ENCODE data around the gene C16orf95.
"Not testable (repeated sequence)": the region's sequence is repeated elsewhere in the genome, so short reads cannot be mapped to it uniquely, and the experiment has no call there.

Gene C16orf95

GRCh38 chr16:87286839-87287626, 30.2 kb downstream of the C16orf95 start:
- no peak for DNase-seq (ENCODE audit: low read depth)

GRCh38 chr16:87284183-87284582, 33.0 kb downstream of the C16orf95 start:
- DNase-seq (ENCODE audit: low read depth): no peak

DNA sequence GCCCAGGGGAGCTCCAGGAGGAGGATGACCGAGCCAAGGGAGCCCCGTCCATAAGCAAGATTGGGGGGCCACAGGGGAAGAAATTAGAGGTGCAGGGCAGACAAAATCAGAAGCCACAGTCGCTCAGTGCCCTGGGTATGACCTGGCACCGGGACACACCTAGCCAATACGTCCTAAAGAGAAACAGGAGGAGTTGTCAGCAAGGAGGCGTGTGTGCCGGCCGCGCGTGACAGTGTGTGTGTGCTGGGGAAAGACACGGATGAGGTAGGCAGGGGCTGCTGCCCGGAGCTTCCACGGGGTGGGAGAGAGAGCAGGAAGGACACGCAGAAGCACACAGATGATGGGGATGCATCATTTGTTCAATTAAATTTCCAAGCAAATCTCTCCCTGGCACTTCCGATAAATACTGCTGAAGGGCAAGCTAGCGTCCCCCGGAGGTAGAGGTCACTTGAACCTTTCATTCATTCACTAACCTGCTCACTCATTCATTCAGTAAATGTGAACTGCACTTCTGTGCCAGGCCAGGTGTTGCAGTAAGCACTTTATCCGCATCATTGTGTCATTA, 38.0 kb downstream of the C16orf95 start:
- DNase-seq (ENCODE audit: low read depth): no peak

DNA sequence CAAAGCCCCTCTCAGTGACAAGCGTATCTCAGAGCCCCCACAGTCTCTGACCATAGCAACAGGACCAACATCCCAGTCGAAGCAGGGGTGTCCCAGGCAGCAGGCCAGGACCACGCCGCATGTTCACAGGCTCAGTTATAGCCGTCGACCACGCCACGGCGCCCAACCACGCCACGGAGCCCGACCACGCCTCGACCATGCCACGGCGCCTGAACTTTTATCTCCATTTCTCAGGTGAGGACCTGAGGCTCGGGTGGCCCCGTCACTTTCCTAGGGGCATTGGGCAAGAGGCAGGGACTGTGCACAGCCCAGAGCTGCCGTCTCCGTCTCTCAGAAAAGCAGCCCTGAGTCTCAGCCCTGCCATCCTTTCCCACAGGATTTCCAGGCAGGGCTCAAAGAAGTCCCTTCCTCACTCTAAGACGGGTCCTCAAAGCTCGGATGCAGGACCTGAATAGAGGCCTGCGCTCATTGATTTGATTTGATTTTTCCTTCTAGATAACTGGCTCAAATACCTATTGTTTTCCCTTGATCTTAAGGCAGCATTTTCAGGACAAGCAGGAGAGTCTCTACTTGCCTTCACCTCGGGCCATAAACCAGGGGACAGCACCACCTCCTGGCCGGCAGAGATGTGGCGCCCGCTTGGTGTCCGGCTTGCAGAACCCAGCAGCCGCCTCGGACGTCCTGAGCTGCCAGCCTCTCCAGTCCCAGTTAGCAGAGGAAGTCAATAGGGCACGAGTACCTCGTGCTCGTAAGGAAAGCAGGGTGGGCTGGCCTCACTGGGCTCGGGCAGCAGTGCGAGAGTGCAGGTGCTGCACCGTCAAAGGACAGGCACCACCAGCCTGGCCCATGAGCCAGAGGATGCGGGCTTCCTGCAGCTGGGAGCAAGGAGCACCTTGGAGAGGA, 38.8 kb downstream of the C16orf95 start:
- DNase-seq (ENCODE audit: low read depth): peak; percentile 42

DNA sequence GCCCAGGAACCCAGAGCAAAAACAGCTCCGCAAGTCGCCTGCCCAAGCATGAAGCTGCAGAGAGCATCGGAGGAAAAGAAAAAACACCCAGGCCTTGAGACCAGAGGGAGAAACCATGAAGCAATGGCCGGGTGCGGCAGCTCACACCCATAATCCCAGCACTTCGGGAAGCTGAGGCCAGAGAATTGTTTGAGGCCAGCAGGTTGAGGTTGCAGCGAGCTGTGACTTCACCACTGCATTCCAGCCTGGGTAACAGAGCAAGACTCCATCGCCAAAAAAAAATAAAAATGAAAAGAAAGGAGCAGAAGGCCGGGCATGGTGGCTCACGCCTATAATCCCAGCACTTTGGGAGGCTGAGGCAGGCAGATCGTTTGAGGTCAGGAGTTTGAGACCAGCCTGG, 40.3 kb downstream of the C16orf95 start:
- no peak for DNase-seq (ENCODE audit: low read depth)

DNA sequence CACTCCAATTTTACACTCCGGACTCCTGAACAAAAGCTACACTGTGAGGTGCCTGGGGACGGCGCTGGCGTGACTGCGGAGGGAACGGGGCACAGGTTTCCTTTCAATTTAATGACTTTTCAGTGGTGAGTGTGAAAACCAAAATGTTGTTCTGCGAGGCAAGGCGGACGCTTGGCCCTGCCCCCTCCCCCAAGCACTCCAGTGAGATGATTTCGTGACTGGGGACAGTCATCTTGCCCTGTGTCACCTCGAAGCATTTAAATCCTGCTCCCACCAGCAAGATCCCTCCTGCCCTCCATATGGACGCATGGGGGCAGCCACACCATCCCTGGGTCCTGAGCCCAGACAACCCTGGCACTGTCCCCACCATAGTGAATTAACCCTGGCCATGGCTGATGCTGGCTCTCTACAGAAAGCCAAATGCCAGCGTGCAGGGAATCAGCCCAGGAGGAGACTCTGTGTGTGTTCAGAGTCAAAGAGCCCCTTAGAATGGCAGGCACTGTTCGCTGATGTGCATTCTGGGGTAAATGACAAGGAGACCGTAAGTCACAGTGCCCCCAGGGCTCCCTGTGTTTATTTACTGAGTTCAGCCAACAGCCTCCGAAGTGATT, 41.0 kb downstream of the C16orf95 start:
- no peak for DNase-seq (ENCODE audit: low read depth)

GRCh38 chr16:87274794-87275193, 42.4 kb downstream of the C16orf95 start:
- no peak for DNase-seq (ENCODE audit: low read depth)

DNA sequence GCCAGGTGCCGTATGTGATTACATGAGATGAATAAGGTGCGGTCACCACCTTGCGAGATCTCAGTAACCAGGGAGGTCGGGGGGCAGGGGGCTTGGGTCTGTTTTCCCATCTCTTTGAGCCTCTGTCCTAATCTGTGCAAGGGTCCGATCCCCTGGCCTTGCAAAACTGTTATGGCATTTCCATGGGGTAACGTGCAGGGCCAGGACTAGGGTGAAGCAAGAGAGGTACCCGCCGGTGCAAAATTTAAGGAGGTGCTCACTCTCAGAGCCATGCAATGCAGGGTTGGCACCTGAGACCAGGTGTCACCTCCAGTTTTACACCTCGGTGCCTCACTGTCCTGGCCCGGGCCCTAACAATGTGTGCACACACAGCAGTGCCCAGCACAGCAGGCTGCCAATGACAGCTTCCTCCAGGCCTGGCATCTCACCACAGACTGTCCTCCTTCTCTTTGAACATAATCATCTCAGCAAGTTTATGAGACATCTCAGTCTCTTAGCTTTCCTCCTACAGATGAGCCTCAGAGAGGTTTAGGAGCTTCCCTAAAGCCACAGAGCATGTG, 43.6 kb downstream of the C16orf95 start:
- DNase-seq (ENCODE audit: low read depth): no peak

GRCh38 chr16:87271256-87271655, 45.9 kb downstream of the C16orf95 start:
- DNase-seq (ENCODE audit: low read depth): no peak

- DNase-seq (ENCODE audit: low read depth): no peak
Observed at GRCh38 chr16:87267566-87267965, 49.6 kb downstream of the C16orf95 start.

DNA sequence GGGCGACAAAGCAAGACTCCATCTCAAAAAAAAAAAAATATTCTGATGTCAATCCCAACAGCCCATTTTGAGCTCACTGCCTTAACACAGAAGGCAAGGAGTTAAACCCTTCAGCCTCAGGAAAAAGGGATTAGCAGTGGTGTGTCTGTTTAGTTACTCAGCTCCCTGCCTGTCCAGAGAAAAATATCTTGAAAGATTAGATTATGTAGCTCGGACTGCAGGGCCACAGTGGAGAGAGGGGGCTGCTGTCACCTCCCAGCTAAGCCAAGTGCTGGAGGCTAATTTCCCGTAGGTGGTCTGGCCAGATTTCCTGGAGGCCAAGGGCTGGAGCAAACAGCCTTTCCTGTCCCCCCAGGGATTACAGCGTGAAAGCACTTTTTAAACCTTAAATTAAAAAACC, 50.3 kb downstream of the C16orf95 start:
- DNase-seq (ENCODE audit: low read depth): no peak

GRCh38 chr16:87265261-87265660, 51.9 kb downstream of the C16orf95 start:
- no peak for DNase-seq (ENCODE audit: low read depth)

DNA sequence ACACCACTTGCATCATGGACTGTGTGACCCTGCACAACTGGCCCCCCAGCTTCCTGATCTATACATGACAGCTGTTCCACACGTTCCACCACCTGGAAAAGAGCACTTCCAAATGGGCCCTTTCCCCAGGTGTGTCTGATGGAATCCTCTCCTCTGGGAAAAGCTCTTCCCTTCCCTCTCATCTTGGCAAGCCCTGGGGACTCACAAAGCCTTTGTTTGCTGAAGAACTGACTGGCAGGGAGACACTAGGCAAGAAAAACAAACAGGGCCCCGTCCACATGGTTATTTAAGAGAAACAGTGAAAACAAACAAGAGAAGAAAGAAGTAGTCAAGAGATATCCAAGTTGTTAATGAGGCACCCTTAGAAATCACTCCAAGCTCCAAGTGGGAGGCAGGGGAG, 52.6 kb downstream of the C16orf95 start:
- no peak for DNase-seq (ENCODE audit: low read depth)

DNA sequence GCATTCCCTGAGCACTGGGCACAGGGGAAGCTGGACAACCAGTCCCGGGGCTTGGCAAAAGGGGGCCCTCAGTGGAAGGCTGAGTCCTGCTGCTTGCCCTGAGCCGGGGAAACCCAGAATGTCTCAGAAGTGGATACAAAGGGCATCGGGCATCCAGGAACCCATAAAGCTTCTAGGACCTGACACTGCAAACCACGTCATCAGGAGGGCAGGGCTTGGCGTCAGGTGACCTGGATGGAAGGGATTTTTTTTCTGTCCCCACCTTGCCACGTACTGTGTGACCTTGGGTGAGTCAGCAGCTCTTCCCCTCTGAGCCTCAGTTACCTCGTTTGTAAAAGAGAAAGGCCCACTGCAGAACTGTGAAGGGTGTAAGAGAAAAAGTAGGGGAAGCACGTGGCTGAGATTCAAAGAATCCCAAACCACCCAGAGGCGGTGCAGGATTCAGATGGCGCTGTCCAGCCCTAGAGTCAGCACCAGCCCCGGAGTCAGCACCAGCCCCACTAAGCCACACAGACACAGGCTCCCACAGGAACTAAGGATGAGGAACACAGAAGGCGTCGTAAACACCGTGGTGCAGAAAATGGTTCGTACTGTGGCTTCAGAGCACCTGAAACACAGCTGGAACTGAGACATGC, 53.7 kb downstream of the C16orf95 start:
- DNase-seq (ENCODE audit: low read depth): no peak

DNA sequence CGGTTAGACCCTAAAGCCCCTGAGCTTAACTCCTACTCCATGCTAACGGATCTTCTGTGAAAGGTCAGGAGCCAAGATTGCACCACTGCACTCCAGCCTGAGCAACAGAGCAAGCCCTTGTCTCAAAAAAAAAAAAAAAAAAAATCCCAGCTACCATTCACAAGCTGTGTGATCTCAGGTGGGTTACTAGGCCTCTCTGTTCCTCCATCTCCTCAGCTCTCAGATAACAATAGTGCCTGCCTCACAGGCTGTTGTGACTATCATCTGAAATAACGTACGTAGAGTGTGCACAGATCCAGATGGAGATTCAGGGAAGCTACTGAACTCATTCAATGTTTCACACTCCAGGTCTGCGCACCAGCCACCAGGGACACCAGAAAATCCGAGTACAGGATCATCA, 57.8 kb downstream of the C16orf95 start:
- no peak for DNase-seq (ENCODE audit: low read depth)

GRCh38 chr16:87258653-87259052, 58.5 kb downstream of the C16orf95 start:
- not testable (repeated sequence) for DNase-seq (ENCODE audit: low read depth)

- DNase-seq (ENCODE audit: low read depth): no peak
Observed at GRCh38 chr16:87255866-87256265, 61.3 kb downstream of the C16orf95 start.

DNA sequence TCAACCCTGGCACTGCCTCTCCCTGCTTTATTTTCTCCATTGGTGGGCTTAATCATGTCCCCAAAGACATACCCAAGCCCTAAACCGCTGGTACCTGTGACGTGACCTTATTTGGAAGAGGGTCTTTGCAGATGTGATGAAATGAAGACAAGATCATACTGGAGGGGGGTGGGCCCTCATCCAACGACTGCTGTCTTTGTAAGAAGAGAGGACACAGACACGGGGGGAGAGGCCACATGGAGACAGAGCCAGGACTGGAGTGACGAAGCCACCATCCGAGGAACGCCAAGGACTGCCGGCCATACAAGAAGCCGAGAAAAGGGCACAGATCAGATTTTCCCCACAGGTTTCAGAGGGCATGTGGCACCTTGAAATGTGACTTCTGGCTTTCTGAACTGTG, 62.5 kb downstream of the C16orf95 start:
- DNase-seq (ENCODE audit: low read depth): no peak

DNA sequence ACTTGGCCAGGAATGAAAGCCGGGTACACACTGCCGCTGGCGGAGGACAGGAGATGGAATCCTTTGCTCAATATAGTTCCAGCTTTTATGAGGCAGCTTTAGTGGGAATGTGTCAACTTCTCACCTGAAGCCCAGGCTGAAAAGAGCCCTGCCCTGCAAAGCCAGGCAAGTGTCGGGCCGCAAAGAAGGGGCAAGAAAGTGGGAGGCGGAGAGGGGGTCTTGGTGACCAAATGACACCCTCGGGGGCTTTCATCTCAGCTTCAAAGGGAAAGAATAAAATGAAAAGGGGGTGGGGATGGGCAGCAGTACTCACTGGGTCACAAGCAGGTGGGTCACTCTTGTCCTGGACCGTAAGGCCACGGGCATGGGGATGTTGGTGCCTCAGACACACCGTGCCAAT, 62.9 kb downstream of the C16orf95 start:
- DNase-seq (ENCODE audit: low read depth): no peak

- DNase-seq (ENCODE audit: low read depth): no peak
Observed at GRCh38 chr16:87253536-87253935, 63.7 kb downstream of the C16orf95 start.

Measured in HS-27A (cell line).